GM21390 (cell line): Measurements from ENCODE around the gene SFT2D3.
A peak's percentile ranks its signal among the peaks of the same experiment; 100 is the strongest.

Experiments
- ATAC-seq: cut with Tn5 transposase; IDR thresholded peaks from one replicate; pipeline ENCODE4 v1.9.1; 2021; ENCODE audit not compliant: unreplicated experiment

Gene SFT2D3

GRCh38 chr2:127739800-127740199 lies 38.5 kb downstream of the SFT2D3 start:
- ATAC-seq, result no peak

GRCh38 chr2:127740665-127741288 lies 39.5 kb downstream of the SFT2D3 start:
- no peak for ATAC-seq

GRCh38 chr2:127743477-127744026 lies 42.3 kb downstream of the SFT2D3 start:
- no peak for ATAC-seq

DNA sequence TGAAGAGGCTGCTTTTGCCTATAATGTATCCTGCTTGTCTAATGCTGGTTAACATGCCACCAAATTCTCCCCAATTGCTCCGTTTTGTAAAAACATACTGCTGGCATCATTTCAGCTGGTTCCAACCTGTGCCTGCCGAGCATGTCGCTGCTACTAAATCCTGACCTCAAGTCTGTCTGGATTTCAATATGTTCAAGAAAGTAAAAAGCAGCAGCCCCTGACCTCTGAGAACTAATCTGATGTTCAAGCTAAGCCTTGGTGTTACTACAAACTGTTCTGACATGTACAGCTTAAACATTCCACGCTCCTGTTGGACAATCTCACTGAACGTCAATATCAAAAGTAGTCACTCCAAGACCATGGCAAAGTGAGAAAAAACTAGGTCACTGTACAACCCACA lies 46.3 kb downstream of the SFT2D3 start:
- no peak for ATAC-seq

- peak; percentile 97 for ATAC-seq
Observed at GRCh38 chr2:127749537-127749936, 48.2 kb downstream of the SFT2D3 start.

DNA sequence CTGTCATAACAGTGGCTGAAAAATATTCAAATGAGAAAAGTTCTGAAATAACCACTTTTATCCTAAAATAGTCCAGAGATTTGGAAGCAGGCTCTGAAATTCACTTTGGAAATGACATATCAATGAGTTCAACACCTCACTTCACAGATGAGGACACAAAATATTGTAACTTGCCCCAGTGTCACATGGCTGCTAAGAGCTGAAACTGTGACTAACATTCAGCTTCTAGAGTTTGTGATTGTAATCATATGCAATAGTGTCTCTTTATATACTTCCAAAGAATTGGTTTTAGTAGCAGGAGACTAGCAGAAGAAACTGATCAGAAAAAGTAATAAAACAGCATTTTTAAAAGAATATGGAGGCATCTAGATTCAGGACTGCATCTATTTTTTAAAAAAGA lies 52.1 kb downstream of the SFT2D3 start:
- ATAC-seq, result no peak

DNA sequence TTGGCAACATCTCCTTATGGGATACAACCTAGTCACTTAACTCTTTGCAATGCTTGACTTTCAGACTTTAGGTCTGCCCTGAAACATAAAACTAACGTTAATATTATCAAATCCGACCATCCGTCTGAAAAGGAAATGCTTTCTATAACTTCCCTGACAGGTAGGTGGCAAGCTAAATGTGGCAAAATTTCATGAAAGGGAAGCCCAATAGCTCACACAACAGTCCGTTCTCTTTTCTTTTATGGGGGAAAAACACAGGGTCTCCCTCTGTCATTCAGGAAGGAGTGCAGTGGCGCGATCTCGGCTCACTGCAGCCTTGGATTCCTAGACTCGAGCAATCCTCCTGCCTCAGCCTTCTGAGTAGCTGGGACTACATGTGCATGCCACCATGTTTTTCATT lies 52.9 kb downstream of the SFT2D3 start:
- no peak for ATAC-seq
